ENCODE results near the gene MYO5C.
"Not testable (repeated sequence)": the region's sequence is repeated elsewhere in the genome, so short reads cannot be mapped to it uniquely, and the experiment has no call there.

MYO5C gene

DNA sequence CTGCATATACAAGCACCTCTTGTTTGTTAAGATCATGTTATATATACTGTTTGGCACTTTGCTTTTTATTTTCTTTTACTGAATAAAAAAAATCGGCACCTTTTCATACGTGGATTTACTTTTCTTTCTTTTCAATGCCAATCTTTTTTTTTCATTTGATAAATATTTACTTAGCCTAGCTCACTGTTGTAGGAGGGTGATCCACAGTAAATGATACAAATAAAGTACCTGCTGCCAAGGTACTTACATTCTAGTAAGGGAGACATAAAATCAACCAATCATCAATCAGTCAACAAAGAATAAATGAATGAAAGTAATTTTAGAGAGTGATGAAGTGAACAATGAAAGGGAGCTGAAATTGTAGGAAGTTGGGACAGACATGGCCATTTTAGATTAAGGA is 122.7 kb downstream of the MYO5C start:
- DNase-seq (ENCODE audit: low read depth in 2 of 2, low spot score in 1 of 2): no peak

- no peak for DNase-seq (ENCODE audit: low read depth in 2 of 2, low spot score in 1 of 2)
Measured at GRCh38 chr15:52171807-52172206, 123.8 kb downstream of the MYO5C start.

DNA sequence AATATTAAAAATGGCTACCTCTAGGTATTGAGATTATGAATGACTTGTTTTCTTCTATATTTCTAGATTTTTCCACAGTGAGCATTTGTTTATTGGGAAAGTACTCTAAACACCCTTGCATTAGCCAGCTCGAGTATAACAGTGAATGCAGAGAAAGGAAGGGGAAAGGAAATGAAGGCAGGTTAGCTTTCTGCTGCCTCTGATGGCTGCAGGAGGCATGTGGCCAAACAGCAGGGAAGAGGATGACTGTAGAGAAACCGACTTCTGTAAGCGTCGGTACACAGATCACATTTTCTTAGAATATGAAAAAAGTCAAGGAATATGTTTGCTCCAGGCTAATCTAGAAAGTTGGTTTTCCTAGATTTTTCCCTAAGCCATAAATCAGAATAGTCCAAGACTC is 124.2 kb downstream of the MYO5C start:
- DNase-seq (ENCODE audit: low read depth in 2 of 2, low spot score in 1 of 2): no peak

DNA sequence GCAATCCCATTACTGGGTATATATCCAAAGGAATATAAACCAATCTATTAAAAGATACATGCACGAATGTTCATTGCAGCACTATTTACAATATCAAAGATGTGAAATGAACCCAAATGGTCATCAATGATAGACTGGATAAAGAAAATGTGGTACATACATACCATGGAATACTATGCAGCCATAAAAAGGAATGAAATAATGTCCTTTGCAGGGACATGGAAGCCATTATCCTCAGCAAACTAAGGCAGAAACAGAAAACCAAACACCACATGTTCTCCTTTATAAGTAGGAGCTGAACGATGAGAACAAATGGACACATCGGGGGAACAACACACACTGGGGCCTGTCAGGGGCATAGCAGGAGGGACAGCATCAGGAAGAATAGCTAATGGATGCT is 125.4 kb downstream of the MYO5C start:
- not testable (repeated sequence) for DNase-seq (ENCODE audit: low read depth in 2 of 2, low spot score in 1 of 2)

- not testable (repeated sequence) for DNase-seq (ENCODE audit: low read depth in 2 of 2, low spot score in 1 of 2)
Measured at GRCh38 chr15:52165494-52166131, 130.0 kb downstream of the MYO5C start.

- DNase-seq (ENCODE audit: low read depth in 2 of 2, low spot score in 1 of 2): no peak
Measured at GRCh38 chr15:52164631-52165265, 130.9 kb downstream of the MYO5C start.

DNA sequence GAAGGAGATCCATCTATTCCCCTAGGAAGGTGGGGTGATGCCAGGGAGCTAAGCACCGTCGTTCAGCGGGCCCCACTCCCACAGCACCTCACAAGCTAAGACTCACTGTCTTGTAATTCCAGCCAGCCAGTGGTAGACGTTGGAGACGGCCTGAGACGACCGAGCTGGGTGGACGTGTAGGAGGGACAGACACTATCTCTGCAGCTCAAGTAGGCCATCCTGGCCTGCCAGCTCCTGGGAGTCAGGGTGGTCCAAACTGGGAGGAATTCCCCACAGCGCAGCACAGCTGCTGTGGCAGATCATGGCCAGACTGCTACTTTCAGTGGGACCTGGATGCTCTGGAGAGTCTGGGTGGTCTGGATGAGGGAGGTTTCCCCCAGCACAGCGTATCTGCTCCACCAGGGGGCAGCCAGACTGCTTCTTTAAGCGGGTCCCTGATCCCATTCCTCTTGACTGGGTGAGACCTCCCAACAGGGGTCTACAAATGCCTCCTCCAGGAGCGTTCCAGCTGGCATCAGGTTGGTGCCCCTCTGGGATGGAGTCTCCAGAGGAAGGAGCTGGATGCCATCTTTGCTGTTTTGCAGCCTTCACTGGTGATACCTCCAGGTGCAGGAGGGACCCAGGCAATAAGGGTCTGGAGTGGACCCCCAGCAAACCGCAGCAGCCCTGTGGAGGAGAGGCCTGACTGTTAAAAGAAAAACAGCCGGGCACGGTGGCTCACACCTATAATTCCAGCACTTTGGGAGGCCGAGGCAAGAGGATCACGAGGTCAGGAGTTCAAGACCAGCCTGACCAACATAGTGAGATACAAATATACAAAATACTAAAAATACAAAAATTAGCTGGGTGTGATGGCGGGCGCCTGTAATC is 132.0 kb downstream of the MYO5C start:
- DNase-seq (ENCODE audit: low read depth in 2 of 2, low spot score in 1 of 2): no peak

DNA sequence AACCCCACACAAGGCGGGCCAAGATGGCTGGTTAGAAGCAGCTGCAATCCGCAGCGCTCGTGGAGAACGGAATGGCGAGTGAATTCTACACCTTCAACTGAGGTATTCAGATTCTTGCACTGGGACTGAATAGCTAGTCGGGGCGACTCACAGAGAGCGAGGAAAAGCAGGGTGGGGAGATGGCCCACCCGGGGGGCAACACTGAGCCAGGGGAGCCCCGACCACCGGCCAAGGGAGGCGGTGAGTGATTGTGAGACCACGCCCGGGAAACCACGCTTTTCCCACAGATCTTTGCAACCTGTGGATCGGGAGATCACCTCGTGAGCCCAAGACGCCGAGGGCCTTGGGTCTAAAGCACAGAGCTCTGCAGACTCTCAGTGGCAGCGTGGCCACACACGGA is 132.7 kb downstream of the MYO5C start:
- no peak for DNase-seq (ENCODE audit: low read depth in 2 of 2, low spot score in 1 of 2)

DNA sequence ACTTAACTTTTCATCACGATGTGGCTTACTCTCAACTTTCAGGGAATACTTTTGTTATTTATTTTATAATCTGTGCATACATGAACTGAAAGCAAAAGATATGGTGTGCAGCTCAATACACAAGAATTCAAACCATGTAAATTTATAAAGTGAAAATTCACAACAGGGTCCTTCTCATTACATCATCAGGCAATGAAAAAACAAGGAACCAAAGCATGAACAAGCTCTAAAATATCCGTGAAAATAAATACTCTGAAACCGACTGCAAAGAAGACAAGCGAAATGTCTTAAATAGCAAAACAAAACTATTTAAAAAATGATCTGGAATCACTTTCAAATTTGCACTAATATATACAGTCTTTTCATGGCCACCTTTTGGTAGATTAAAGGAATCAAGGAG is 133.3 kb downstream of the MYO5C start:
- no peak for DNase-seq (ENCODE audit: low read depth in 2 of 2, low spot score in 1 of 2)

DNA sequence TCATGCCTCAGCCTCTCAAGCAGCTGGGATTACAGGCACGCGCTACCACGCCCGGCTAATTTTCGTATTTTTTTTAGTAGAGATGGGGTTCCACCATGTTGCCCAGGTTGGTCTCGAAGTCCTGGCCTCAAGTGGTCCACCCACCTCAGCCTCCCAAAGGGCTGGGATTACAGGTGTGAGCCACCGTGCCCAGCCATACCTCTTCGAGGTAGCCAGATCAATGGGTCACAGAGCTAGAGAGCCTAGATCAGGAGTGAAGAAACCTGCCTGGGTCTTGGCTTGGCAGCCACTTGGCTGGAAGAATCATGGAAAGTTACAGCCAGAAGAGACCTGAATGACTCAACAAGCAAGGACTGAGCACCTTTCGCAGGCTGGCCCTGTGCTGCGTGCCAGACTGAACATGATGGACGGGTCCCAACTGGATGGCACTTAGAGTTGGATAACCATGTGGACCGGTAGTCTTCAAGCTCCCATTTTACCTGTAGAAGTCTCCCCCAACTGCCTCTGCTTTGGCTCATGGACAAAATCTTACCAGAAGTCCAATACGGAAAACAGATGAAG is 134.1 kb downstream of the MYO5C start:
- no peak for DNase-seq (ENCODE audit: low read depth in 2 of 2, low spot score in 1 of 2)

- no peak for DNase-seq (ENCODE audit: low read depth in 2 of 2, low spot score in 1 of 2)
Measured at GRCh38 chr15:52159645-52160044, 136.0 kb downstream of the MYO5C start.

- DNase-seq (ENCODE audit: low read depth in 2 of 2, low spot score in 1 of 2): no peak
Measured at GRCh38 chr15:52158084-52158765, 137.4 kb downstream of the MYO5C start.

GRCh38 chr15:52155878-52156277 is 139.7 kb downstream of the MYO5C start:
- no peak for DNase-seq (ENCODE audit: low read depth in 2 of 2, low spot score in 1 of 2)

DNA sequence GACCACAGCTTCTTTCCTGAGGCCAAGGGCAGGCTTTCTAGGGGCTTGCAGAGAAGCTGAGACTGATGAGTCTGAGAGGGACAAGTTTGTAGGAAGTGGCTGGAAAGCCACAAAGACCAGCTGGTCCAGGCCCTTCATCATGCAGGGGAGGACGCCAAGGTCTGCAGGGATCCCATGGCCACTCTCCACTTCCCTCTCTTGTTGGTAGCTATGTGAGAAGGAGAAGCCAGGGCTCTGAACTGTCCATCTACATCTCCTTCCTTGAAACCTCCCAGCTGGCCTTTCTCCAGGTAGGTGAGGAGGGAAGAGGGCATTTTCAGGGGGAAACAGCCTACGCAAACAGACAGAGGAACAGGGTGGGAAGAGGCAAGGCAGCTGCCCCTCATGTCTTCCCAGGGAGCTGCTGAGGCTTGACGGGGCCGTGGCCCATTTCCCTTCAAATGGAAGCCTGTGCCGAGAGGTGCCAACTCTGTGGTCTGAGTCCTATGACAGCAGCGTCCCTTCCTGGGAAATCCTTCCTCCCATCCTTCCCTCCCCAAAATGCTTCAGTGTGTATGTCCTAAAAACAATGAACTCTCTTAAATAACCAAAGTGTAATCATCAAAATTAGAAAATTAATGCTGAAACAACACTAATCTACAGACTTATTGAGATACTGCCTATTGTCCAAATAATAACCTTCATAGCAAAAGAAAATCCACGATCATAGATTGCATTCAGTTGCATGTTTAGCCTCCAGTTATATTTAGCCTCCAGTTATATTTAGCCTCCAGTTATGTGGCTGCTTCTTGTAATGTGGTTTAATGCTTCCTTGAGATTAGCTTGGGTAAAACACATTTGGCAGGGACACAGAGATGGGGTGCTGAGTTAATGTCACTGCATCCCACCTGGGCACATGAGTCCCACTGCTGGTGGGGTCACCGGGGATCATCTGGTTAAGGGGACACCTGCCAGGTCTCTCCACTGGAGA is 140.4 kb downstream of the MYO5C start:
- no peak for DNase-seq (ENCODE audit: low read depth in 2 of 2, low spot score in 1 of 2)

- no peak for DNase-seq (ENCODE audit: low read depth in 2 of 2, low spot score in 1 of 2)
Measured at GRCh38 chr15:52153900-52154895, 141.4 kb downstream of the MYO5C start.

- DNase-seq (ENCODE audit: low read depth in 2 of 2, low spot score in 1 of 2): no peak
Measured at GRCh38 chr15:52151353-52151752, 144.3 kb downstream of the MYO5C start.

- DNase-seq (ENCODE audit: low read depth in 2 of 2, low spot score in 1 of 2): no peak
Measured at GRCh38 chr15:52150871-52151270, 144.7 kb downstream of the MYO5C start.

GRCh38 chr15:52150043-52150825 is 145.4 kb downstream of the MYO5C start:
- DNase-seq (ENCODE audit: low read depth in 2 of 2, low spot score in 1 of 2): no peak

Data from stimulated activated CD8-positive, alpha-beta memory T cell treated with anti-CD3 and anti-CD28 coated beads, Interleukin-4, amount 100 ng/mL, for 1 hour (primary cell).